ENCODE results near the gene MRPS7. TPM values are rescaled to one million over a fixed set of nuclear protein-coding genes. Genes with fewer than 3 reads are reported as not detected.
A peak's percentile ranks its signal among the peaks of the same experiment; 100 is the strongest.

Gene MRPS7
- total and polyA plus RNA-seq, 2 donors (not counting 3 experiments of a cell fraction or from before 2014, with no cell fraction given): 79.8 to 82.8 TPM

DNA sequence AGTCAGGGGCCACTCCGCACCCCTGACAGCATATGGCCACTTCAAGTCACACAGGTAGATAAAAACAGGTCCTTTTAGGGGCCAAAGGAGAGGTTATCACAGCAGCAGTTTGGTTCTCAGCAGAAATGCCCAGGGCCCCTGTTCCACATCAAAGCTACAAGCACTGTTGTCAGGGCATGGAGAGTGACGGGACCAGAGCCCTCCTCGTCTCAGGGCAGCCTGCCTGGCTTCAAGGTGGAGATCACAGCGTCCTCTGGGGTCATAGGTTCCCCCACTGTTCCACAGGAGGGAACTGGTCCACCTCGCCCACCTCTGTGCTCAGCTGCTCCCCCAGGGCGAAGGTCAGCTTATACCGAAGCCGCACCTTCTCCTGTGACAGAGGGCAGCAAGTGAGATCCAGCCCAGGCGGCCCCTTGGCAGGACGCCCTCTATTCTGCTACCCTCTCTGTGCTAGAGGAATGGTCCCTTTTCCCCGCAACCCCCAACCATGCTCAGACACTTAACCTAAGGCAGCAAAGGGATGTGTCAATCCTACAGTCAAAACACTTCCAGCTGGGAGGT lies 23.6 kb upstream of the MRPS7 start:
- TF ChIP-seq JUN (IDR thresholded peaks at IDR 0.05; ENCODE audit: borderline replicate concordance, insufficient read depth, insufficient read length, low read depth): no peak
- no peak for TF ChIP-seq FOS (IDR thresholded peaks at IDR 0.05; ENCODE audit: borderline replicate concordance, insufficient read depth, low read length)
- TF ChIP-seq, protein P1, sequence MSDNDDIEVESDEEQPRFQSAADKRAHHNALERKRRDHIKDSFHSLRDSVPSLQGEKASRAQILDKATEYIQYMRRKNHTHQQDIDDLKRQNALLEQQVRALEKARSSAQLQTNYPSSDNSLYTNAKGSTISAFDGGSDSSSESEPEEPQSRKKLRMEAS (IDR thresholded peaks at IDR 0.05; ENCODE audit: insufficient read depth, insufficient read length): no peak
- TF ChIP-seq, protein P2, sequence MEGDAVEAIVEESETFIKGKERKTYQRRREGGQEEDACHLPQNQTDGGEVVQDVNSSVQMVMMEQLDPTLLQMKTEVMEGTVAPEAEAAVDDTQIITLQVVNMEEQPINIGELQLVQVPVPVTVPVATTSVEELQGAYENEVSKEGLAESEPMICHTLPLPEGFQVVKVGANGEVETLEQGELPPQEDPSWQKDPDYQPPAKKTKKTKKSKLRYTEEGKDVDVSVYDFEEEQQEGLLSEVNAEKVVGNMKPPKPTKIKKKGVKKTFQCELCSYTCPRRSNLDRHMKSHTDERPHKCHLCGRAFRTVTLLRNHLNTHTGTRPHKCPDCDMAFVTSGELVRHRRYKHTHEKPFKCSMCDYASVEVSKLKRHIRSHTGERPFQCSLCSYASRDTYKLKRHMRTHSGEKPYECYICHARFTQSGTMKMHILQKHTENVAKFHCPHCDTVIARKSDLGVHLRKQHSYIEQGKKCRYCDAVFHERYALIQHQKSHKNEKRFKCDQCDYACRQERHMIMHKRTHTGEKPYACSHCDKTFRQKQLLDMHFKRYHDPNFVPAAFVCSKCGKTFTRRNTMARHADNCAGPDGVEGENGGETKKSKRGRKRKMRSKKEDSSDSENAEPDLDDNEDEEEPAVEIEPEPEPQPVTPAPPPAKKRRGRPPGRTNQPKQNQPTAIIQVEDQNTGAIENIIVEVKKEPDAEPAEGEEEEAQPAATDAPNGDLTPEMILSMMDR (IDR thresholded peaks at IDR 0.05; ENCODE audit: extremely low read depth in 1 of 2, insufficient read depth in 1 of 2, low read depth in 1 of 2, low read length in 2 of 2): no peak
- no peak for TF ChIP-seq MYC (IDR thresholded peaks at IDR 0.05; ENCODE audit: low read depth, low read length)
- TF ChIP-seq EZH2 (IDR thresholded peaks at IDR 0.05; ENCODE audit: borderline replicate concordance, low read depth, low read length, severe bottlenecking): no peak
- no peak for TF ChIP-seq GATA2 (IDR thresholded peaks at IDR 0.05; ENCODE audit: insufficient read depth, insufficient read length, low read depth, low read length)
- no peak for TF ChIP-seq POLR2AphosphoS5 (IDR thresholded peaks at IDR 0.05; ENCODE audit: insufficient read depth, low read depth, low read length)
- no peak for TF ChIP-seq POLR2A (IDR thresholded peaks at IDR 0.05; ENCODE audit: low read depth, low read length)
- H3K27ac ChIP-seq (ENCODE audit: insufficient read depth, low read depth, low read length): no peak overlapping the region
- DNase-seq (ENCODE audit: low read depth, low spot score) (no peak), FAIRE-seq (no peak)
- H3K4me3 ChIP-seq (replicated peaks in 1 of 3; ENCODE audit: insufficient read depth in 1 of 3, low read depth in 1 of 3, low read length in 3 of 3): no peak overlapping the region
- dilution Hi-C loops (cut with MboI; ENCODE audit: extremely low pct_ligation_motif_present, low sequenced_read_pairs) (no loop called here), intact Hi-C loops (cut with micrococcal nuclease) (no loop called here)
- no peak overlapping the region for H3K4me2 ChIP-seq (ENCODE audit: insufficient read depth, low read length)
- H3K79me2 ChIP-seq (ENCODE audit: control insufficient read depth, insufficient read depth, low read length): no peaks in the 10 kb centered on the region
- no peak overlapping the region for H2AFZ ChIP-seq (ENCODE audit: low read depth, low read length)
- ChIA-PET CTCF (interaction anchor here (1.0 to 7.6 kb wide), 6 partner anchors 12 to 276 kb away, joined by 3 to 91 read pairs (median 26); partner anchors contain the start of gene MIF4GD), POLR2A (no interaction called here)
- H3K9ac ChIP-seq (replicated peaks; ENCODE audit: extremely low read depth, insufficient read depth, low read length): no peak overlapping the region
- no peaks in the 10 kb centered on the region for H3K9me3 ChIP-seq (replicated peaks; ENCODE audit: control insufficient read depth, insufficient read depth, low read length)
- H3K9me1 ChIP-seq (replicated peaks; ENCODE audit: control insufficient read depth, extremely low read depth, insufficient read depth, low read length): no peaks in the 10 kb centered on the region
- no peaks in the 10 kb centered on the region for H4K20me1 ChIP-seq (replicated peaks; ENCODE audit: control insufficient read depth, extremely low read depth, insufficient read depth, low read length)
- no peaks in the 10 kb centered on the region for H3K4me1 ChIP-seq (ENCODE audit: control insufficient read depth, extremely low read depth, insufficient read depth, low read length)
- no peaks in the 10 kb centered on the region for H3K27me3 ChIP-seq (ENCODE audit: control insufficient read depth in 2 of 2, insufficient read depth in 2 of 2, low read length in 2 of 2)
- H3K36me3 ChIP-seq (ENCODE audit: control insufficient read depth in 2 of 2, extremely low read depth in 1 of 2, insufficient read depth in 2 of 2, low read length in 2 of 2): peaks cover 11 to 46% of the 10 kb centered on the region in 2 experiments
- BruUV-seq (replicated peaks): TSS peak; percentile 30

Data from endothelial cell of umbilical vein (primary cell).